ENCODE results near the gene MESP1. TPM values are rescaled to one million over a fixed set of nuclear protein-coding genes. Genes with fewer than 3 reads are reported as not detected.

The MESP1 gene
- polyA plus RNA-seq, 3 donors: 0.04 to 1.2 (median 0.06) TPM

DNA sequence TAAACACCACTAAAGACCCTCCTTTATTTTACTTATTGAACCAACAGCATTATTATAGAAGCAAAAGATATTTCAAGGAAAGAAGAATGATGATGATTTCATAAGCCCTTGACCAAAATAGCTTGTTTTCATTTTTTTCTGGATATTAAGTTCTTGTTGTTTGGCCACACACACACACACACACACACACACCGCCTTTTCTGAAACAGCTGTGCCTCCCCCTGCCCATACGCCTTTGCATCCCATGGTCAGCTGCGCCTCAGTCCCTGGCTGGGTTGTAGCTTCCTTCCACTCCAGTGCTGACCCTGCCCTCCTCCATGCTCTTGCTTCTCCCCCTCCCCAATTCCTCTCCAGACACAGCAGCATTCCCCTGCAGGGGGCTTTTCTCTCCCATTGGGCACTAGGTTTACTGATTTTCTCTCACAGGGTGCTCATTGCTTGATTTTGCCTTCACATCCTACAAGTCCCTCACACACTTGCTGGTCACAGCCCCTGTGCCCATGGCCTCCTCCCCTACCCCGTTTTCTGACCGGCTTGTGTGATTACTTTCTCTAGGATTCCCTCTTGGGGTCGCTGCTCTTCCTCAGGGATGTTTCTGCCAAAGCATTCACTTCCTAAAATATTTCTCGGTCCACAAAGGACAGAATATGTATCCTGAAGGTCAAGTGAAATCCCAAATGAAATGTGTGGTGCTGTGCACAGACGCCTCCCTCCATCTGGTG, 18.4 kb downstream of the MESP1 start:
- Histone ChIP-seq H3K9me3 (replicated peaks in 1 of 2; ENCODE audit: control insufficient read depth in 1 of 2, insufficient read depth in 1 of 2, low read length in 2 of 2) (no peaks in the 10 kb centered on the region), H4K20me1 (ENCODE audit: insufficient read depth, low read length) (no peaks in the 10 kb centered on the region), H3K27ac (ENCODE audit: low read depth in 1 of 2, low read length in 2 of 2) (no peak overlapping the region), H3K27me3 (ENCODE audit: control insufficient read depth in 2 of 2, insufficient read depth in 2 of 2, low read length in 2 of 2) (no peaks in the 10 kb centered on the region), H2AFZ (ENCODE audit: insufficient read depth, low read depth, low read length, poor library complexity, severe bottlenecking) (no peak overlapping the region), H3K79me2 (ENCODE audit: insufficient read depth, low read length) (no peaks in the 10 kb centered on the region), H3K4me2 (replicated peaks; ENCODE audit: extremely low read depth, low read length, poor library complexity, severe bottlenecking) (no peak overlapping the region), H3K4me1 (ENCODE audit: control insufficient read depth in 1 of 2, insufficient read depth in 2 of 2, low read length in 2 of 2) (no peaks in the 10 kb centered on the region), H3K9ac (ENCODE audit: insufficient read depth, low read length, poor library complexity, severe bottlenecking) (no peak overlapping the region), H3K4me3 (replicated peaks in 1 of 3; ENCODE audit: low read depth in 2 of 3, low read length in 3 of 3) (no peak overlapping the region), H3K36me3 (replicated peaks in 1 of 2; ENCODE audit: control insufficient read depth in 1 of 2, insufficient read depth in 2 of 2, low read length in 2 of 2) (no peaks in the 10 kb centered on the region)
- intact Hi-C loops (cut with micrococcal nuclease): no loop called here
- H3K4me3 Mint-ChIP-seq: no peak overlapping the region
- no peak for DNase-seq
- peak overlapping the region in 1 of 7 donors; percentile 8 for H3K27ac Mint-ChIP-seq
- H3K27me3 Mint-ChIP-seq (ENCODE audit: low read depth in 3 of 3): peaks cover 4 to 12% (median 12%) of the 10 kb centered on the region in 3 donors
- H3K9me3 Mint-ChIP-seq: peaks cover 0 to 2% (median 0%) of the 10 kb centered on the region in 7 donors
- TF ChIP-seq, protein P1, sequence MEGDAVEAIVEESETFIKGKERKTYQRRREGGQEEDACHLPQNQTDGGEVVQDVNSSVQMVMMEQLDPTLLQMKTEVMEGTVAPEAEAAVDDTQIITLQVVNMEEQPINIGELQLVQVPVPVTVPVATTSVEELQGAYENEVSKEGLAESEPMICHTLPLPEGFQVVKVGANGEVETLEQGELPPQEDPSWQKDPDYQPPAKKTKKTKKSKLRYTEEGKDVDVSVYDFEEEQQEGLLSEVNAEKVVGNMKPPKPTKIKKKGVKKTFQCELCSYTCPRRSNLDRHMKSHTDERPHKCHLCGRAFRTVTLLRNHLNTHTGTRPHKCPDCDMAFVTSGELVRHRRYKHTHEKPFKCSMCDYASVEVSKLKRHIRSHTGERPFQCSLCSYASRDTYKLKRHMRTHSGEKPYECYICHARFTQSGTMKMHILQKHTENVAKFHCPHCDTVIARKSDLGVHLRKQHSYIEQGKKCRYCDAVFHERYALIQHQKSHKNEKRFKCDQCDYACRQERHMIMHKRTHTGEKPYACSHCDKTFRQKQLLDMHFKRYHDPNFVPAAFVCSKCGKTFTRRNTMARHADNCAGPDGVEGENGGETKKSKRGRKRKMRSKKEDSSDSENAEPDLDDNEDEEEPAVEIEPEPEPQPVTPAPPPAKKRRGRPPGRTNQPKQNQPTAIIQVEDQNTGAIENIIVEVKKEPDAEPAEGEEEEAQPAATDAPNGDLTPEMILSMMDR (IDR thresholded peaks at IDR 0.05): no peak
- H3K4me1 Mint-ChIP-seq: no peaks in the 10 kb centered on the region
- no peaks in the 10 kb centered on the region for H3K36me3 Mint-ChIP-seq
- 86% methylated on average over 6 of the region's 8 CpGs for WGBS (ENCODE audit: insufficient coverage)

DNA sequence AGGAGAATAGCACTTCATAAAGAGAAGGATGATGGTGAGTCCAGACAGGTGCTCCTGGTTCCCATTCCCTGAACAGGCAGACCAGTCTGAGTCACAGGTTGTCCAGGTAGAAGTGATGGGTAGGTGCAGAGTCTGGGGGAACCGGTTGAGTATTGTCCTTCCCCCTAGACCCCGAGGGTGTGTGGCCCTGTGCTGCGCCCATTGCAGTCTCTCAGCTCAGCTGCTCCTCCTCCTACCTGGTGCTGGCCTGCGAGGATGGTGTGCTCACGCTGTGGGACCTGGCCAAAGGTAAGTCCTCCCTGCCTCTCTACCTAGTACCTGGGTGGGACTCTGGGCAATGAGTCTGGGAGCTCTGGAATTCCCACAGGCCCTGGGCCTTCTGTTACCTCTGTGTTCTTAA, 19.8 kb downstream of the MESP1 start:
- Mint-ChIP-seq H3K27ac (no peak overlapping the region), H3K4me3 (no peak overlapping the region), H3K36me3 (no peaks in the 10 kb centered on the region), H3K9me3 (peaks cover 0 to 1% (median 0%) of the 10 kb centered on the region in 7 donors), H3K27me3 (ENCODE audit: low read depth in 3 of 3) (peaks cover 1 to 12% (median 12%) of the 10 kb centered on the region in 3 donors), H3K4me1 (no peaks in the 10 kb centered on the region)
- no peak for DNase-seq
- no peaks in the 10 kb centered on the region for H3K79me2 ChIP-seq (ENCODE audit: insufficient read depth, low read length)
- H3K27me3 ChIP-seq (ENCODE audit: control insufficient read depth in 2 of 2, insufficient read depth in 2 of 2, low read length in 2 of 2): no peaks in the 10 kb centered on the region
- no peaks in the 10 kb centered on the region for H3K36me3 ChIP-seq (replicated peaks in 1 of 2; ENCODE audit: control insufficient read depth in 1 of 2, insufficient read depth in 2 of 2, low read length in 2 of 2)
- WGBS (ENCODE audit: insufficient coverage): 93% methylated on average over 2 of the region's 5 CpGs
- TF ChIP-seq, protein P1 (IDR thresholded peaks at IDR 0.05): no peak
- H3K4me1 ChIP-seq (ENCODE audit: control insufficient read depth in 1 of 2, insufficient read depth in 2 of 2, low read length in 2 of 2): no peaks in the 10 kb centered on the region
- H3K4me3 ChIP-seq (replicated peaks in 1 of 3; ENCODE audit: low read depth in 2 of 3, low read length in 3 of 3): no peak overlapping the region
- no peaks in the 10 kb centered on the region for H3K9me3 ChIP-seq (replicated peaks in 1 of 2; ENCODE audit: control insufficient read depth in 1 of 2, insufficient read depth in 1 of 2, low read length in 2 of 2)
- no peak overlapping the region for H3K4me2 ChIP-seq (replicated peaks; ENCODE audit: extremely low read depth, low read length, poor library complexity, severe bottlenecking)
- intact Hi-C loops (cut with micrococcal nuclease): no loop called here
- H4K20me1 ChIP-seq (ENCODE audit: insufficient read depth, low read length): no peaks in the 10 kb centered on the region
- no peak overlapping the region for H3K27ac ChIP-seq (ENCODE audit: low read depth in 1 of 2, low read length in 2 of 2)
- H2AFZ ChIP-seq (ENCODE audit: insufficient read depth, low read depth, low read length, poor library complexity, severe bottlenecking): no peak overlapping the region
- H3K9ac ChIP-seq (ENCODE audit: insufficient read depth, low read length, poor library complexity, severe bottlenecking): no peak overlapping the region

Data from CD14-positive monocyte (primary cell).